Neural crest cell (in vitro differentiated cells): ENCODE data around the gene AGBL4. TPM values are rescaled to one million over a fixed set of nuclear protein-coding genes. Genes with fewer than 3 reads are reported as not detected.

Experiments used
- DNase-seq: peaks from one replicate; pipeline ENCODE4 v3.0.0; 2021; ENCODE audit warnings: low read depth, mixed read lengths, low spot score
- H3K27ac Mint-ChIP-seq: one replicate; pipeline ENCODE4 v1.8.0; 2021; ENCODE audit warnings: mild to moderate bottlenecking, mixed read lengths; ENCODE audit not compliant: unreplicated experiment
- H3K27me3 Mint-ChIP-seq: 2 replicates; pipeline ENCODE4 v1.8.0; 2021; ENCODE audit warnings: low read depth, mild to moderate bottlenecking, mixed read lengths
- H3K36me3 Mint-ChIP-seq: 2 replicates; pipeline ENCODE4 v1.8.0; 2021; ENCODE audit warnings: low read depth, mild to moderate bottlenecking, mixed read lengths
- H3K4me1 Mint-ChIP-seq: 2 replicates; pipeline ENCODE4 v1.8.0; 2021; ENCODE audit warnings: mixed read lengths
- H3K4me3 Mint-ChIP-seq: one replicate; pipeline ENCODE4 v1.8.0; 2021; ENCODE audit warnings: mild to moderate bottlenecking, mixed read lengths
- H3K9me3 Mint-ChIP-seq: 2 replicates; pipeline ENCODE4 v1.8.0; 2021; ENCODE audit warnings: mixed read lengths
- total RNA-seq: library from RNA; stranded (reverse); gene quantifications from 2 replicates; pipeline ENCODE4 v1.2.1, GENCODE V29; 2021
- TF ChIP-seq, protein P1 (sequence below): fragments of 200-600 bp; sonication (generic); conservative IDR thresholded peaks from 2 replicates; pipeline ENCODE4 v1.5.0; 2021; ENCODE audit warnings: antibody characterized with exemption, mild to moderate bottlenecking

Gene AGBL4
- total RNA-seq, 1 donor from 2014 or later, result 0.09 TPM

DNA sequence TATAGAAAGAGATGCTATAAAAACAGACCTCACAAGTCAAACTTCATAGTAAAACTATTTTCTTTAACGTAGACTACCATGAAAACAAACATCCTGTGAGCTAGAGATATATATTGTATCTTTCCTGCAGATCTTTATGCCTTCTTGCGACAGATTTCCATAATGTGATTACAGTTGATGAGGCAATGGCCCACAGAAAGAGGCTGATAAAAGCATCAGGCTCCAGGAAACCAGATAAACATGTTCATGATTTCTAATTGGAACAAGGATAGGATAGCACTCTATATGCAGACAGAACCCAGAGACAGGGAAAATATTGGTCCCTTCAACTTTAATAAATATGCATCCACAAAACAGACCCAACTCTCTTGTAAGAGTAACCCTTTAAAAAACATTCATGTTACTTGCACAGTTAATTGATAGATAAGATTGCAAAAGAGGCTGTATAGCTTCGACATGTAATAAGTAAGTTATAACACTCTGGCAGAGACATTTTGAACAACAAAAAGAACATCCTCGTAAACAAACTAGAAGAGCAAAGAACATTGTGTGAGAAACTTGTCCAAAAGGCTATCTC is 329.4 kb downstream of the AGBL4 start:
- H3K4me1 Mint-ChIP-seq, result no peaks in the 10 kb centered on the region
- H3K9me3 Mint-ChIP-seq, result peaks cover 17% of the 10 kb centered on the region
- DNase-seq, result no peak
- H3K27me3 Mint-ChIP-seq, result no peaks in the 10 kb centered on the region
- TF ChIP-seq, protein P1, sequence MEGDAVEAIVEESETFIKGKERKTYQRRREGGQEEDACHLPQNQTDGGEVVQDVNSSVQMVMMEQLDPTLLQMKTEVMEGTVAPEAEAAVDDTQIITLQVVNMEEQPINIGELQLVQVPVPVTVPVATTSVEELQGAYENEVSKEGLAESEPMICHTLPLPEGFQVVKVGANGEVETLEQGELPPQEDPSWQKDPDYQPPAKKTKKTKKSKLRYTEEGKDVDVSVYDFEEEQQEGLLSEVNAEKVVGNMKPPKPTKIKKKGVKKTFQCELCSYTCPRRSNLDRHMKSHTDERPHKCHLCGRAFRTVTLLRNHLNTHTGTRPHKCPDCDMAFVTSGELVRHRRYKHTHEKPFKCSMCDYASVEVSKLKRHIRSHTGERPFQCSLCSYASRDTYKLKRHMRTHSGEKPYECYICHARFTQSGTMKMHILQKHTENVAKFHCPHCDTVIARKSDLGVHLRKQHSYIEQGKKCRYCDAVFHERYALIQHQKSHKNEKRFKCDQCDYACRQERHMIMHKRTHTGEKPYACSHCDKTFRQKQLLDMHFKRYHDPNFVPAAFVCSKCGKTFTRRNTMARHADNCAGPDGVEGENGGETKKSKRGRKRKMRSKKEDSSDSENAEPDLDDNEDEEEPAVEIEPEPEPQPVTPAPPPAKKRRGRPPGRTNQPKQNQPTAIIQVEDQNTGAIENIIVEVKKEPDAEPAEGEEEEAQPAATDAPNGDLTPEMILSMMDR, result no peak
- H3K36me3 Mint-ChIP-seq, result no peaks in the 10 kb centered on the region
- no peak overlapping the region for H3K4me3 Mint-ChIP-seq
- H3K27ac Mint-ChIP-seq, result no peak overlapping the region

DNA sequence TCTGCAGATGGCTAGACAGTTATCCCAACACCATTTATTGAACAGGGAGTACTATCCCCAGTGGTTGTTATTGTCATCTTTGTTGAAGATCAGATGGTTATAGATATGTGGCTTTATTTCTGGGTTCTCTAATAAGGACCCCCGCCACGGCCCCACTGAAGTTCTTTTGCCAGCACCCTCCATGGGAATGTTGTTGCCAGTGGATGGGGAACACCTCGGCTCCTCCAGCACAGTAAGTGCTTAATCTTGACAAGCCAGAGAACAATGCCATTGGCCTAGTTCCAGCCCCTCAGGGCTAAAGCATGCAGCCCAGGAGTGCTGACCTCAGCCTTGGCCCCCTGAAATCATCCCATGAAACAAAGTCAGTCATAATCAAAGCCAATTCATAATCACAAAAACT is 337.6 kb downstream of the AGBL4 start:
- peaks cover 24% of the 10 kb centered on the region for H3K9me3 Mint-ChIP-seq

DNA sequence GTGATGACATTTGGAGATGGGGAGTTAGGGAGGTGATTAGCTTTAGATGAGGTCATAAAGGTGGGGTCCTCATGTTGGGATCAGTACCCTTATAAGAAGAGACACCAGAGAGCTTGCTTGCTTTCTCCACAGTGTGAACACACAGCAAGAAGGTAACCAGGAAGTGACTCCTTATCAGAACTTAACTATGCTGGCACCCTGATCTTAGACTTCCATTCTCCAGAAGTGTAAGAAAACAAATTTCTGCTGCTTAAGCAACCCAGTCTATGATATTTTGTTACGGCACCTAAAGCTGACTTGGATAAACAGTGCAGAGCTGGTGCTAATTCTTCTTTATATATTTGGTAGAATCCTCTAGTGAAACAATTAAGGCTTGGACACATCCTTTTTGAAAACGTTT is 346.0 kb downstream of the AGBL4 start:
- Mint-ChIP-seq H3K27ac (no peak overlapping the region), H3K9me3 (peaks cover 27% of the 10 kb centered on the region), H3K27me3 (no peaks in the 10 kb centered on the region), H3K4me3 (no peak overlapping the region), H3K4me1 (no peaks in the 10 kb centered on the region), H3K36me3 (no peaks in the 10 kb centered on the region)
- TF ChIP-seq, protein P1, result no peak
- DNase-seq, result no peak

More for the DNA sequence above, 337.6 kb downstream of the AGBL4 start:
- no peak for DNase-seq
- TF ChIP-seq, protein P1, result no peak
- H3K27me3 Mint-ChIP-seq, result no peaks in the 10 kb centered on the region
- no peaks in the 10 kb centered on the region for H3K36me3 Mint-ChIP-seq
- H3K4me3 Mint-ChIP-seq, result no peak overlapping the region
- H3K27ac Mint-ChIP-seq, result no peak overlapping the region
- no peaks in the 10 kb centered on the region for H3K4me1 Mint-ChIP-seq

DNA sequence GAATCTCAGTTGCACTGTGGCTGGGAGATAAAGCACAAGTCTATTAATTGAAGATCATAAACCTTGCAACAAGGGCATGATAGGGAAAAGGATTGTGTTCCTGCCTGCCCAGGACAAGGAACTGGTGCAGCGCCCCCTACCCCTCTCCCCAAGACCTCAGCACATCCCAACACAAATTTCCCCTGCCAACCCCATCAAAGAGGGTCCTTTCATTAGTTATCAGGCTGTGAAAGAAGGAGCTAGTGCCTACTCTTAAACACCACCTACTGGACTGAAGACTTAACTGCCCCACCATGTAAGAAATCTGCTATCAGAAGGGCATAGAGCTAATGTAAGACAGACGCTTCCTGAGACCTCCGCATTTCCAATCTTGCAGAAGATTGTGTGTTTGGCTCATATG is 372.6 kb downstream of the AGBL4 start:
- DNase-seq, result no peak
- H3K4me1 Mint-ChIP-seq, result no peaks in the 10 kb centered on the region

DNA sequence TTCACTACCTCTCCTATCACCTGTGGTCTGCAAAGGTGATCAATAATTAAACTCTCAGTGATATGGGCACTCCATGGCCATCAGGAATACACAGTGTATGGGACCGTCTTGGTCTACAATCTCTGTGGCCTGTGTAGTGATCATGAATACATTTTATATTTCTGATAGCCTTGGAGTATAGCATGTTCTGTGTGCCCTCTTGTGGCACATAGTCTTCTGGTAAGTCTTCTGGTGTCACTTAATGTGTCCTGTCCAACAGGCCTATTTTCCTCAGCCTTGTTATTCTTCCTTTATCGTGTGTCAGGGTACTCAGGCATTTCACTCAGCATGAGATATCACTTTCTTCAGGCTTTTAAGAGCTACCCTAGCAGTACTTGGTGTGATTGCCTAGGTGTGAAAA is 393.6 kb downstream of the AGBL4 start:
- Mint-ChIP-seq H3K36me3 (peaks cover 4% of the 10 kb centered on the region), H3K27ac (no peak overlapping the region), H3K4me3 (no peak overlapping the region), H3K9me3 (peaks cover 24% of the 10 kb centered on the region), H3K4me1 (no peaks in the 10 kb centered on the region), H3K27me3 (no peaks in the 10 kb centered on the region)
- no peak for DNase-seq
- TF ChIP-seq, protein P1, result no peak

More for the DNA sequence above, 372.6 kb downstream of the AGBL4 start:
- Mint-ChIP-seq H3K9me3 (peaks cover 13% of the 10 kb centered on the region), H3K36me3 (no peaks in the 10 kb centered on the region), H3K27me3 (no peaks in the 10 kb centered on the region), H3K27ac (no peak overlapping the region), H3K4me3 (no peak overlapping the region)
- TF ChIP-seq, protein P1, result no peak
